HG02798 (cell line): ENCODE results near the gene ATP6V0E1.

Source experiments
- ATAC-seq: cut with Tn5 transposase; IDR thresholded peaks from one replicate; pipeline ENCODE4 v1.9.1; 2021; ENCODE audit warnings: mild to moderate bottlenecking; ENCODE audit not compliant: unreplicated experiment, poor library complexity

Gene ATP6V0E1

DNA sequence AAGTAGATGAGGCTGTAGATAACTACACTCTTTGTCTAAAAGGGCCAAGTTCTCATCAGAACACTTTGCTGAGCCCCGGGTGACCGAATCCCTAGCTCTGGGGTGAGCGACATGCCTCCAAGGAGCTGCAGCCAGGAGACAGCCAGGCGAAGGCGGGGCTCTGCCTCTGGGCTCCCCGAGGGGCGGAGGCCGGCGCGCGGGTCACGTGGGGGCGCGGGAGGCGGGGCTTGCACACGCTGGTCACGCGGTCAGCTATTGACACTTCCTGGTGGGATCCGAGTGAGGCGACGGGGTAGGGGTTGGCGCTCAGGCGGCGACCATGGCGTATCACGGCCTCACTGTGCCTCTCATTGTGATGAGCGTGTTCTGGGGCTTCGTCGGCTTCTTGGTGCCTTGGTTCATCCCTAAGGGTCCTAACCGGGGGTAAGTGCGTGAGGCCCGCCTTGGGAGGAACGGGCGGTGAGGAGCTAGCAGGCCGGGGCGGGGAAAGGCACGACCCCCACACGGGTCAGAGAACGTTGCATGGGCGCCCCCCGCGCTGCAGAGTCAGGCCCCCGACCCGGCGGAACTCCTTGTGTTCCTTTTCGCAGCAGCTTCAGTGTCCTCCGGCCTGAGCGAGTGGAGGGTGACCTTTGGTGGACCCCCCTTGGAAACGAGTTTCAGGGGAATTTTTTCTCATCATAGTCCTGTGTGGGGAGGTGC is at the start of gene ATP6V0E1:
TSS of gene ATP6V0E1 (plus strand) at position 230 of the 702 bp plus-strand sequence. CDS start at position 320, 90 bp downstream.
- peak; percentile 92 for ATAC-seq

- no peak for ATAC-seq
Observed at GRCh38 chr5:172935096-172935495, 48.5 kb upstream of the ATP6V0E1 start.

GRCh38 chr5:172936401-172936800 is 47.2 kb upstream of the ATP6V0E1 start:
- no peak for ATAC-seq

GRCh38 chr5:172939071-172939470 is 44.5 kb upstream of the ATP6V0E1 start:
- ATAC-seq = no peak

GRCh38 chr5:172939611-172940267 is 43.8 kb upstream of the ATP6V0E1 start:
- ATAC-seq = no peak

DNA sequence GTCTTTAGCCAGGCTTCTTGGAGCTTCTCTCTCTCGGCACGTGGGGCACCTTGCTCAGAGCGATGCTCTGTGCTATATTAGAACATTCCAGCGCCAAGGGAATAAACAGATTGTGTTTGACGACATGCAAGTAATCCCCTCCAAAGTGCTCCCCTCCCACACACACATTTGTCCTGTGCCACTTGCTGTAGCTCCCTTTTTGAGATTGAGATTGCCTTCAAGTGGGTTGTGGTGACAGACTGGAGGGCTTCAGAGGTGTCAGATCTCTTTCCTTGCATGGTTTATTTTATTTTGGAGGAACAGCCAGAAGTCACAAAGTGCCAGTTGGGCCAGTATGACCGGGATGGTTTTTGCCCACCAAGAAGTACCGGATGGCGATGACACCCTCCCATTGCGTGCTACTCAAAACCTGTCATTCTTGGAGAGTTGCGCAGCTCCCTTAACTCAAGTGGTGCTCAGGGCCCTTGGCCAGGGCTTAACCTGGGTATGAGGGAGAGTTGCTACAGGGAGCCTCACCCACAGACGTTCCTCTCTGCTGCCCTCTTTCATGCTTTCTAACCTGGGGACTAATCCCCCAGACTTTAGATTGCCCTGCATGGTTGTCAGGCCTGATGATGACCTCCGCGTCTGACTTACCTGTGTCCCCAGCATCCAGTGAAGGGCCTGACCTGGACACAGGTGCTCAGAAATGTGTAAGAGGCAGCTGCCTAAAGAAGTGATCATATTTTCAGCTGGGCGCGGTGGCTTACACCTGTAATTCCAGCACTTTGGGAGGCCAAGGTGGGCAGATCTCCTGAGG is 43.1 kb upstream of the ATP6V0E1 start:
- no peak for ATAC-seq

DNA sequence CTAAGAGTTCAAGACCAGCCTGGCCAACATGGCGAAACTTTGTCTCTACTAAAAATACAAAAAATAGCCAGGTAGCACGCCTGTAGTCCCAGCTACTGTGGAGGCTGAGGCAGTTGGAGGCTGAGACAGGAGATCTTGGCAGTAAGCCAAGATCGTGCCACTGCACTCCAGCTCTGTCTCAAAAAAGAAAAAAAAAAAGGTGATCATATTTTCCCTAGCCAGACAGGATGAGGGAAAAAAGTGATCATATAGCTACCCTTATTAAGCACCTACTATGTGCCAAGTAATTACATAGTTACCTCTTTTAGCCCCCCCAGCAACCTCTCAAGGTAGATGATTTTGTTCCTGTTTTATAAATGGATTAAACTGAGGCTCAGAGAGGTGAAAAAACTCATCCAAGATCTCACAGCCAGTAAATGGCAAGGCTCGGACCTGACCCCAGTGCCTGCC is 42.5 kb upstream of the ATP6V0E1 start:
- no peak for ATAC-seq

GRCh38 chr5:172942556-172942955 is 41.0 kb upstream of the ATP6V0E1 start:
- no peak for ATAC-seq

DNA sequence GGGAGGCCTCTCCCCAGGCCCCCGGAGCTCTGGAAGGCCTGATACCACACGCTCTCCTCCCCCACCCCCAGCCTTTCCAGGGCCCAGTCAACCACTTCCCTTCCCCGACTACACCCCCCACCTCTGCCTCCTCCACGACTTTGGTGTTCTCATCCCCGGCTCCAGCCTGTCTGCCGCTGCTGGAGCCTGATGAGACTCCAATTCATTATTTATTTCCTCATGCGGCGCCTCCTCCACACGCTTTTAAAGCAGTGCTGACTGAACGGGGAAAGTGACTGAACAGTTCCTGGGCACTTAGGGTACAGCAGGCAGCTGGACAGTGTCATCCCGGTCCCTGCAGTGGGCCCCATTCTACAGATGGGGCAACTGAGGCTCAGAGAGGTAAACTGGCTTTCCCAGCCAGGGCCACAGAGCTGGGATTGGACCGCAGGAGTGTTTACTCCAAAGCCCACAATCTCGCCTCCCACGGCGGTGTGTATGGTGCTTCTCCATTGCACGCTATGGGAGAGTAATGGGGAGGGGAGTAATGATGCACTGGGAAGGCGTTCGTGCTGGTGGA is 40.2 kb upstream of the ATP6V0E1 start:
- no peak for ATAC-seq

- ATAC-seq = no peak
Observed at GRCh38 chr5:172943906-172944305, 39.7 kb upstream of the ATP6V0E1 start.

GRCh38 chr5:172944741-172945140 is 38.8 kb upstream of the ATP6V0E1 start:
- ATAC-seq = no peak

- no peak for ATAC-seq
Observed at GRCh38 chr5:172945151-172945550, 38.4 kb upstream of the ATP6V0E1 start.

DNA sequence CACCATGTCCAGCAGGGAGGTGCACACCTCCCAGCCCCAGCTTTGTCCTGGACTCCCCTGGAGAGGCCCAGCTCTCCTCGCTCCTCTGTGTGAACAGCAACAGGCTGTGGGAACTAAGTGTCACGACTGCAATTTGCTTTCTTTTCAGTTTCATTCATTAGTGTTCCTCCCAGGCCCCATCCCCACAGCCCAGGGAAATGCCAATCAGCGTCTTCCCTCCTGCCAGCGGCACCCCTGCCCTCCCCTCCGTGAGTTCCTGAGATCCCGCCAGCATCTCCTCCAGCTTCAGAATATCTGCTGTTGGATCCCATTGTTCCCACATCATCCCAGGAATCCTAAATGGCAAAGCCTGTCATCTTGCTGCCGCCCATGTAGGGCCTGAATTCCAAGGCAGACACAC is 37.4 kb upstream of the ATP6V0E1 start:
- ATAC-seq = no peak

GRCh38 chr5:172949426-172949825 is 34.1 kb upstream of the ATP6V0E1 start:
- ATAC-seq = no peak

DNA sequence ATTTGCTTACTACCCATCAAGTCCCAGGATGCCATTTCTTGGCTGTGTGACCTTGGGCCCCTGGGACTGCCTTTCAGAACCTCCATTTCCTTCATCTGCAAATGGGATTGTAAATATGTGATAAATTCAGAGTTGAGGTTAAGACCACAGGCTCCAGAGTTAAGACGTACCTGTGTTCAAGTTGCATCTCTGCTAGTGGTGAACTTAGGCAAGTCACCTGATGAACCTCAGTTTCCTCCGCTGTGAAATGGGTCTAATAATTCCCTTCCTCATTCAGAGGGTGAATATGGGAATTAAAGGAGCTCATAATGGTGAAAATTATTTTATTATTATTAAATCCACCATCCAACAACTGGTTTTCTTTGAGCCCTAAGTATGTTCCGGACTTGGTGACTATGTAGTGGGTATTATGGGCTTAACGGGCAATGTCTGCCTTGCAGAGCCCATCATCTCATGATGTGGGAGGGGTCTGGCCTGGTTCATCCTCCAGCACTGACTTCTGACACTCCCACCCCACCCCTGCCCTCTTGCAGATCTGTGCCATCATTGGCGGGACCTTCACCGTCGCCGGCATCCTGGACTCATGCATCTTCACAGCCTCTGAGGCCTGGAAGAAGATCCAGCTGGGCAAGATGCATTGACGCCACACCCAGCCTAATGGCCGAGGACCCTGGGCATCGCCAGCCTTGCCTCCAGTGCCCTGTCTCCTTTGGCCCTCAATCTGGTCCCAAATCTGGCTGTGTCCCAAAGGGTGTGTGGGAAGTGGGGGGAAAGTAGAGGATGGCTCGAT is 33.2 kb upstream of the ATP6V0E1 start:
- ATAC-seq = no peak

- ATAC-seq = no peak
Observed at GRCh38 chr5:172951371-172952033, 32.1 kb upstream of the ATP6V0E1 start.

- ATAC-seq = no peak
Observed at GRCh38 chr5:172952034-172952511, 31.5 kb upstream of the ATP6V0E1 start.

DNA sequence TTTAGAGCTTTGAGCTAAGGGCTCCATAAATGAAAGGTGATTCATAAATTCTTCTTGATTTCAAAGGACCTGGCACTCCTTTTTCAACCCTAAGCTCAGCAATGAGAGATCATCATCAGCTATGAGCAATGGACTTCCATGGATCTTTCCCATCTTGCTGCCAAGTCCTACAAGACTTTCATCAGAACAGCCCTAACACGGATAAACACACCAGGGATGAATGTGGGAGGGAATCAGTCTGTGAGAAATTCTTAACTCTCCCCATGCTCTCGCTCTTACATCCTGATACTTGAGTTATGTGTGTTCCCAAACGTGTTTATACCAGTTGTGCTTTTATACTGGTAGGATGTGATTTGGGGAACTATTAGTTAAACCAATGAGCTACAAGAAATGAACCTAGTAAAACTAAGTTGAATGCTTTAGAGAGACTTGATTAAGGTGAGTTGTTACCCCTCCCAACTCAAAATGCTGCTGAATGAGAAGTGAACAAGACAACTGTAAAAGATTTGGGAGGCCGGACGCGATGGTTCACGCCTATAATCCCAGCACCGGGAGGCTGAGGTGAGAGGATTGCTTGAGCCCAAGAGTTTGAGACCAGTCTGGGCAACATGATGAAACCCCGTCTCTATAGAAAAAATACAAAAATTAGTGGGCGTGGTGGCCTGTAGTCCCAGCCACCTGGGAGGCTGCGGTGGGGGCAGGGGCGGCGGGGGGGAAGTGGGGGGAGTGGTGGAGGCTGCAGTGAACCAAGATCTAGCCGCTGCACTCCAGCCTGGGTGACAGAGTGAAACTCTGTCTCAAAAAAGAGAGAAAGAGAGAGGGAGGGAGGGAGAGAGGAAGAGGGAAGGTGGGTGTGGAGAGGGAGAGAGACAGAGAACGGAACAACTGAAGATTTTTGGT is 29.5 kb upstream of the ATP6V0E1 start:
- ATAC-seq = no peak
